DMS 273 treated with DMSO at 0.1 percent for 48 hours (cell line): ENCODE measurements around the gene CTAGE9.
"Not testable (repeated sequence)": the region's sequence is repeated elsewhere in the genome, so short reads cannot be mapped to it uniquely, and the experiment has no call there.

Experiments used
- DNase-seq: peaks from one replicate; lab custom pipeline; 2025; lab: John Stamatoyannopoulos, UW

Gene CTAGE9, protein sequence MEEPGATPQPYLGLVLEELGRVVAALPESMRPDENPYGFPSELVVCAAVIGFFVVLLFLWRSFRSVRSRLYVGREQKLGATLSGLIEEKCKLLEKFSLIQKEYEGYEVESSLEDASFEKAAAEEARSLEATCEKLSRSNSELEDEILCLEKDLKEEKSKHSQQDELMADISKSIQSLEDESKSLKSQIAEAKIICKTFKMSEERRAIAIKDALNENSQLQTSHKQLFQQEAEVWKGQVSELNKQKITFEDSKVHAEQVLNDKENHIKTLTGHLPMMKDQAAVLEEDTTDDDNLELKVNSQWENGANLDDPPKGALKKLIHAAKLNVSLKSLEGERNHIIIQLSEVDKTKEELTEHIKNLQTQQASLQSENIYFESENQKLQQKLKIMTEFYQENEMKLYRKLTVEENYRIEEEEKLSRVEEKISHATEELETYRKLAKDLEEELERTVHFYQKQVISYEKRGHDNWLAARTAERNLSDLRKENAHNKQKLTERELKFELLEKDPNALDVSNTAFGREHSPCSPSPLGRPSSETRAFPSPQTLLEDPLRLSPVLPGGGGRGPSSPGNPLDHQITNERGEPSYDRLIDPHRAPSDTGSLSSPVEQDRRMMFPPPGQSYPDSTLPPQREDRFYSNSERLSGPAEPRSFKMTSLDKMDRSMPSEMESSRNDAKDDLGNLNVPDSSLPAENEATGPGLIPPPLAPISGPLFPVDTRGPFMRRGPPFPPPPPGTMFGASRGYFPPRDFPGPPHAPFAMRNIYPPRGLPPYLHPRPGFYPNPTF

DNA sequence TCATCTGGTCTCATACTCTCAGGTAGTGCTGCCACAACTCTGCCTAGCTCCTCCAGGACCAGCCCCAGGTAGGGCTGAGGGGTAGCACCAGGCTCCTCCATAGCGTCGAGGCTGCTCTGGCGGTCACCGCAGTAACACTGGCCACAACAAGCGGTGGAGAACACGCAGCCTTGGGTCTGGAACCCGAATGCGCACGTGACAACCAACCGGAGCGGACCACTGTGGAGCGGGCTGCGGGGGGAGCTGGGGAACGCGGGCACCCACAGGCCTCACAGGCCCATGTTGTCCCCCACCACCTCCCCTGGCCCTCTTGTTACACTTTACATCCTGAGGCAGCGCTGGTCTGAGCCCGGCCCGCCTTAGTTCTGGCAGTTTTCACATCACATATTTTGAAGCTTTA lies at the start of gene CTAGE9:
CTAGE9 (minus strand) TSS at position 101 of the 400 bp plus-strand sequence; CDS start at position 101, 0 bp downstream.
- not testable (repeated sequence) for DNase-seq

DNA sequence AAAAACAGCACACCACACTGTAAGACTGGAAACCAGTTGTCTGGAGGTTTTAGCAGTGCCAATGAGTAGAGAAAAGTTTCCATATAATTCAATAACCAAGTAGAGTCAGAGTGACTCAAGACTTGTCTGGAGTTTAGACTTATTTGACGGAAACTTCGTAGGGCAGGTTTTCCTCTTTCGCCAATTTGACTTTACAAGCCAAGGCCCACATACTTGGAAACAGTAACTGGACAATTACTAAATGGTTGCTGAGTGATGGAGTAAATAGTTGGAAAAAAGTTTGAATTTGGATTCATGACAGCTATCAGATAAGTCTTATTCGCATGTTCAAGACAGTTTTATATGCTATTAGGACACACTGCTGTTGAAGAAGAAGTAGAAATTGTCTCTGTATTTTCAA lies 48.1 kb upstream of the CTAGE9 start:
- no peak for DNase-seq

DNA sequence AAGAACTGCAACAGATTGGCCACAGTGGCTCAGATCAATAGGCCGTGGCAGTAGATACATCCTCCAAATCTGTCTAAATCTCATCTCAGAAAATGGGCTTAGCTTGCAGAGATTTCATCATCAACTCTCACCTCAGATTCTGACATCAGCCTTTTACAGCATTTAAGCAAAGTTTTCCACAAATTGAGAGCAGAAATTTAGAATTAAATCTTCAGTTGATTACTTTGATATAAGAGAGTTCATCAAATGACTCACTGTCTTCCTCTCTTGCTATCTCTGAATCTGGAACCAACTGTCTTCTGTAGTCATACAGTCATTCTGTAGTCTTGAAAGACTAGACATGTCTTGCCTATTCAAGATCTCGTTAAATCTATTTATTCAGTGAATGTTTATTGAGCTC lies 45.2 kb upstream of the CTAGE9 start:
- no peak for DNase-seq

DNA sequence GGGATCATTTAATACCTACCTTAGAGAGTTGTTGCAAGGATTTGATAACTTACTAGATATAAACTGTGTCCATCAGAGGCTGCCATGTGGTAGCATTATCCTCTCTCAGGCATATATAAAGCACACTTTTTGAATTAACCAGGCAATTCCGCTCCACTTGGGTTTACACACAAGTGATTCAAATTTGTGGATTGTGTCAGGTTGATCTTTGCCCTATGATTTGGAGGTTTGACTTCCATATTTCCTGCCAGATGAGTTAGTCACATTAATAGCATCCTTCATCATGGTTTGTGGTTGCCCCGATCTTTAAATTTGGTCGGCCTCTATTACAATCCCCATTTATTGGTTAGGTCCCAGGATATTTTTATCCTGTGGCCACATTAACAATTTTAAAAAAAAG lies 44.8 kb upstream of the CTAGE9 start:
- no peak for DNase-seq

DNA sequence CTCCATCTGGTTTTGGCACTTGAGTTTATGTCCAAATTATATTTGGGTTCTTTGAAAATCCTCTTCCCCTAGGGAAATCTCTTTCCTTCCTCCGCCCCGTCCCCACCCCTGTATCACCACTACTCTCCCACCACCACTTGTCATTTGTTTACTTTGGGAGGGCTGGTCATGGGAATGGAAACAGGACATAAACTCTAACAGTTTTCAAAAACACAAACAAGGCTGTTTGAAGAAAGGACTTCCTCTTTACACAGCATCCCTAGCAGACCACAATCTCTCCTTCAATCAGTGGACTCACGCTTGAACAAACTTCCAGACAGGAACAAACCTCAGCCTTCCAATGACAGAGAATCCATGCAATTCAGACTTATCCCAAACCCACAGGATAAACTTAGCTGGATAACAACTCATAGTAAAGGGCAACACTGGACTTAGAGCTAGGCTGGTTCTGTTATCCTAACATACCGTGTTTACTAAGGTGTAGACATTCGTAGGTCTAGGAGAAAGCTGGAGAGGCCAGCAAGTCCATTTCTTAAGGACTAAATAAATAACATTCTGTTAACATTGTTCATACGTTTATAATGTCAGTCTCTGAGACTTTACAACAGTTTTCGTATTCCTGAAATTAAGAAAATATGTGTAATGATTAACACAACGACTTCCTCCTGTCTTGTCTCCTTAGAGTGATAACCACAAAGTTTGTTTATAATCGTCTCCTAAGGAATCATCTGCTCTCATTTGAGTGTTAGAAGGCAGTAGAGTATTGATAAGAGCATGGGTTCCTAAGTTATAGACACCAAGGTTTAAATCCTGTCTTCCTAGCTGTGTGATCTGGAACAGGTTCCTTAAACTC lies 44.1 kb upstream of the CTAGE9 start:
- DNase-seq: no peak

DNA sequence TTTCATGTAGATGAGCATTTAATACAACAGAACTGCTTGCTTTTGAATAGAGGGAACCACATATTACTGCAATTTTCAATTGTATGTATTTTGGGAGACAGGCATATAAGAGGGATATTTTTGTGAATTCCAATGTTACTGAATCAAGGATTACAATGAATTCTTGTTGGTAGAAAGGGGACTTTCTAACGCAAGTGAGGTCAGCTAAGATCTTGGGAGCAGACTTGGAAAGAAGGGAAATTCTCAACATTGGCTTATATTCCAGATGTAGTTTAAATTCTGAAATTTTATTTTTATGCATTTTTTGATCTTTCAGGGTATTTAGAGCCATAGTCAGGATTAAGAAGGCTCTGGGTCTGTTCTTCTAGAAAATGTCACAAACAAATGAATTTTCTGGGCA lies 43.3 kb upstream of the CTAGE9 start:
- no peak for DNase-seq

DNA sequence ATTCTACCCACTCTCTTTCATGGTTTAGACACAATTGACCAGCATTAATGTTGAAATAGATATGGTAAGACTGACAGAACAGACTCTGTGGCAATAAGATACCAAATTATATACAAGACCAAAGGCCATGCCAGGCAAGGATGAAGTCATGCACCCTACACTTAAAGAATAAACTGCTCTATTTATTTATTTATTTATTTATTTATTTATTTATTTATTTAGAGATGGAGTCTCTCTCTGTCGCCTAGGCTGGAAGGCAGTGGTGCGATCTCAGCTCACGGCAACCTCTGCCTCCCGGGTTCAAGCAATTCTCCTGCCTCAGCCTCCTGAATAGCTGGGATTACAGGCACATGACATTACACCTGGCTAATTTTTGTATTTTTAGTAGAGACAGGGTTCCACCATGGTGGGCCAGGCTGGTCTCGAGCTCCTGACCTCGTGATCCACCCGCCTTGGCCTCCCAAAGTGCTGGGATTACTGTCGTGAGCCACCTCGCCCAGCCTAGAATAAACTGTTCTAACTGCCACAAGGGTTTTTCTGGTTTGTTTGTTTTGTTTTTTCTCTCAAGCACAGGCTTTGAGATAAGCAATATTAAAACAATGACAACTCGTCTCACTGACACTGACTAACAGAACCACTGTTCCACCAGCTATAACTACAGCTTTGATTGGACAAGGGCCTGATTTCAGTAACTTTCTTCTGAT lies 40.3 kb upstream of the CTAGE9 start:
- not testable (repeated sequence) for DNase-seq

DNA sequence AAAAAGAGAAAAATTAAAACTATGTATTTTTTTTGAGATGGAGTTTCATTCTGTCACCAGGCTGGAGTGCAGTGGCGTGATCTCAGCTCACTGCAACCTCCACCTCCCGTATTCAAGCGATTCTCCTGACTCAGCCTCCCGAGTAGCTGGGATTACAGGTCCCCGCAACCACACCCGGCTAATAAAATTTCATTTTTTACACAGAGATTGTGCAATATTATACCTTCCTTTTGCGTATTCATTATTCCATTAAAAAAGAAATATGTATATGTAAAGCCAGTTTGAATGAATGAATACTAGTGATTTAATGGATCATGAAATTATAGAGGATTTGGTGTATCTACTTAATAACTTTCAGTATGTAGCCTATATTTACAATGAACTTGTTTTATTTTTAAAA lies 38.2 kb upstream of the CTAGE9 start:
- DNase-seq: no peak

DNA sequence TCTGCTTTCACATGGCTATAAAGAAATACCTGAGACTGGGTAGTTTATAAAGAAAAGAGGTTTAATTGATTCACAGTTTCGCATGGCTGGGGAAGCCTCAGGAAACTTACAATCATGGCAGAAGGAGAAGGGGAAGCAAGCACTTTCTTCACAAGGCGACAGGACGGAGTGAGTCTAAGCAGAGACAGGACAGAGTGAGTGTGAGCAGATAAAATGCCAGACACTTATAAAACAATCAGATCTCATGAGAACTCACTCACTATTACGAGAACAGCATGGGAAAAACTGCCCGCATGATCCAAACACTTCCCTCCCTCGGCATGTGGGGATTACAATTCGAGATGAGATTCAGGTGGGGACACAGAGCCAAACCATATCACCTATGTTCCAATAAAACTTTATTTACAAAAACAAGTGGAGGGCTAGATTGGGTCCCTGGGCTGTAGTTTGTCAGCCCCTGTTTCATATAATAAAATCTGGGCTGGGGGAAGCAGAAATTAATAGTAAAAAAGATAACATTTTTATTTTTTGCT lies 37.1 kb upstream of the CTAGE9 start:
- no peak for DNase-seq

DNA sequence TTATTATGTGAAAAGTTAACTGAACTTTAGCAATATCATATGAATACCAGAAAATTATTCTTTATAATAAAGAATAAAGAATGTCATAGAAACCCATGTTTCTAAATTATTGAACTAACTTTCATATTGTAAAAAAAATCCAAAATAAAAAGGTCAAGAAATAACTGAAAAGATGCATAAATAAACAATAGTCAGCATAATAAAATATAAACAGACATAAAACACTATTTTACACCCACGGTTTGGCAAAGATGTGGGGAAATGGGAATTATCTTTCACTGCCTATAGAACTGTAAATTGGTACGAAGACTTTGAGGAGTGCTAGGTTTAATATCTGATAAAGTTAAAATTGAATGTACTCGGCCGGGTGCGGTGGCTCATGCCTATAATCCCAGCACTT lies 34.7 kb upstream of the CTAGE9 start:
- no peak for DNase-seq

DNA sequence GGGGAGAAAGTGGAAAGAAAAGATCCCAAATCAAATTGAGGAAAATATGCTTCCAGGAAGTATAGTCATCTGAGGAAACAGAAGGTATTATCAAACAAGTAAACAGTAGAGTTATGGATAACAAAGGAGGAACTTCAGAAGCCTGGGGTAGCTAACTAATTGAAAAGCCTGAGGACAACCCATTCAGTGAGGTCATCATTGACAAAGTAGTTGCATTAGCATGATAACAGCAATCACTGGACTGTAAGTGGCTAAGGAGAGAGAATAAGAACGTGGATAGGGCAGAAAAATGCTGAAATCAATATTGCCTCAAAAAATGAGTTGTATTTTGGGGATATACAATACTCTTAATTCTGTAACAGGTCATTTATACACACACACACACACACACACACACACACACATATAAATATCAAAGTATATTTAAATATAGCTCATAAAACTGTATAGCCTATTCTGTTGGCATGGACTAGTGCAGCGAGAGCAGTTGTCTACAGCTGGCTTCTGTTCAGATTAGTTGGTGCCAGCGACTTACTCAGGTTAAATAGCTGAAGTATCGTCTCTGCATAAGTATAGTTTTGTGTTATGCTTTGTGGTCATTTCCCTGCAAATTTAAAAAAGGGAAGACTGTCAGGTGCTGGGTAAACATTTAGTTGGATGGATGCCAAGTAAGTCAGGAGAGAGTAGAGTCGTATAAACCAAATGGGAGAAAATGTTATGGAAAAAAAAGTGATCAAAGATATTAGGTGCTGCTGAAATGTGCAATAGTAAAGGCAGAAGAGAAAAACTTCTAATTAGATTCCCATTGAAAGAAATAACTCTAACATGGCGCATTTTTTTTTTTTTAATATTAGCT lies 33.8 kb upstream of the CTAGE9 start:
- DNase-seq: no peak

DNA sequence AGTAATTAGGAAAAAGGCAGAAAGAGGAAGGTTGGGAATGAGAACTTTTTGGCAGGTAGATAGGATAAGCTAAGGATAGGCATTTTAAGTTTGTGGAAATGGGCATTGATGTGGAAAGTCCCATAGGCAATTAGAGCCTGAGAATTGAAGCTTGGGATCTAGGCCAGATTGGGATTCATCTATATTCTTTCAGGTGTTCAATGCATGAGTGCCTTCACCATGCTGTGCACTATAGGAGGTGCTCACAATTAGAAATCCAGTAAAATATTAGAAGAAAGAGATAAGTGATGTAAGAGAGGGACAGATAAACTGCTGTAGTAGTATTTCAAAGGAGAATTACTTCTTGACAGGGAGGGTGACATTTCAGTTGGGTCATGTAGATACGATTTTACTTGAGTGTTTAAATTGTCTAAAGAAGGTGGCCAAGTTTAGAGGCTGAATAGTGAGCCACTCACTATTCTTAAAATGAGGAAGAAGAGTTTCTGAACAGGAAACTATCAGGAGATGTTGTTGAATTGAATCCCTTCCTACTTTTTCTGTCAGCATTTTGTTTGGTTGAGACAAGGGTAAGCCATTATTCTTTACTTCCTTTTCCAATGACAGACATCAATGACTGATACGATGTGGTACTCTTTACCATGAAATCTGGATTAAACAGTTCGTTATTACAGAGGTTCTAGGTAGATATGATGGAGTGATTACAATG lies 31.0 kb upstream of the CTAGE9 start:
- no peak for DNase-seq

DNA sequence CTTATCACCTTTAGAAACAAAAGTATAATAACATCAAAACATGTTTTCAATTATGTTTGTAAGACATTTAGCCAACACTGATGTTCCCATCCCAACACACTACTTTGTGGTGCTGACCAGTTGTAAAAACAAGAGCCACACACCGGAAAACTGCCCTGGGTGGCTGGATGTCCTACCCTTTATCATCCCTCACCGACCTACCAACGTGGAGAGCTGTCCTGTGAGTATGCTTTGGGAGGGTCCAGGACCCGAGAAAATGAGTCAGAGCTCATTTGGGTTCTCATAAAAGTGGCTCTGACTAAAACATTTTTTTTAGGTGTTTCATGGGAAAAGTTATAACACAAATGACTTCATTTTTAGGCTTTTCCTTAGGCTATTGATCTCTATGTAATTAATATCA lies 29.3 kb upstream of the CTAGE9 start:
- DNase-seq: no peak

DNA sequence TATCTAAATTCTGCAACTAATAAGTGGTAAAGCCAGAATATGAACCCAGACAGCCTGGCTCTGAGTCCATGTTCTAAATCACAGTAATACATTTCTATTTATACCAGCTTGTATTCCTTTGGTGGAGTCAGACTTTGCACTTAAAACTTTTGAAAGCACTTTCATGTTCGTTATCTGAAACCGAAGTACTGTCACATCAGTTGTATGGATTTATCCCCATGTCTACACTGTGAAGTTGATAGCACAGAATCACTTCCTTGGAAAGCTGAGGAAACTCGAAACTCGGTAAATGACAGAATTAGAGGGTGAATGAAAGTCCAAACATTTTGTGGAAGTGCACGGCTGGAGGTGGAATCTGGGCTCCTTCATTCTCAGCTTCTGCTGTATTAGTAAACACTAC lies 28.3 kb upstream of the CTAGE9 start:
- no peak for DNase-seq

DNA sequence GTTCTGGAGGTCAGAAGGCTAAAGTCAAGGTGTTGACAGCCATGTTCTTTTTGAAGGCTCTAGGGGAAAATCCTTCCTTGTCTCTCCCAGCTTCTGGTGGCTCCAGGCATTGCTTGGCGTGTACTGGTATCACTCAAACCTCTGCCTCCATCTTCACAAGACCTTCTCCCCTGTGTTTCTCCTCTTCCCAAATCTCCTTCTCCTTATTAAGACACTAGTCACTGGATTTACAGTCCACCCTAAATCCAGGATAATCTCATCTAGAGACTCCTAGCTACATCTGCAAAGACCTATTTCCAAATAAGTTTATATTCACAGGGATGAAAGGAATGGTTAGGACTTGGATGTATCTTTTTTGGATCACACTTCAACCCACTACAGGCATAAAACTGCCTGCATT lies 26.0 kb upstream of the CTAGE9 start:
- no peak for DNase-seq

DNA sequence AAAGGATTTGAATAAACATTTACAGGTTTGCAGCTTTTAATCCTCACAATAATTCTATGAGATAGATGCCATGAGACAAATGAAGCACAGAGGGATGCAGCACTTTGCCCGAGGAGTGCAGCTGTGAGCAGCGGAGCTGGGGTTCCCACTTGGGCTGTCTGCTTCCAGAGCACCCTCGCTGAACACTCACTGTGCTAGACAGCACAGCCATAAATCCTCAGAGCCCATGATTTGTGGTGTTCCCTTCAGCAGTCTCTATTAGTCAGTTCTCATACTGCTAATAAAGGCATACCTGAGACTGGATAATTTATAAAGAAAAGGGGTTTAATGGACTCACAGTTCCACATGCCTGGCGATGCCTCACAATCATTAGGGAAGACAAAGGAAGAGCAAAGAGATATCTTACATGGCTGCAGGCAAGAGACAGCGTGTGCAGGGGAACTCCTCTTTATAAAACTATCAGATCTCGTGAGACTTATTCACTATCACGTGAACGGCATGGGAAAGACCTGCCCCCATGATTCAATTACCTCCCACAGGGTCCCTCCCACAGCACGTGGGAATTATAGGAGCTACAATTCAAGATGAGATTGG lies 25.3 kb upstream of the CTAGE9 start:
- no peak for DNase-seq

DNA sequence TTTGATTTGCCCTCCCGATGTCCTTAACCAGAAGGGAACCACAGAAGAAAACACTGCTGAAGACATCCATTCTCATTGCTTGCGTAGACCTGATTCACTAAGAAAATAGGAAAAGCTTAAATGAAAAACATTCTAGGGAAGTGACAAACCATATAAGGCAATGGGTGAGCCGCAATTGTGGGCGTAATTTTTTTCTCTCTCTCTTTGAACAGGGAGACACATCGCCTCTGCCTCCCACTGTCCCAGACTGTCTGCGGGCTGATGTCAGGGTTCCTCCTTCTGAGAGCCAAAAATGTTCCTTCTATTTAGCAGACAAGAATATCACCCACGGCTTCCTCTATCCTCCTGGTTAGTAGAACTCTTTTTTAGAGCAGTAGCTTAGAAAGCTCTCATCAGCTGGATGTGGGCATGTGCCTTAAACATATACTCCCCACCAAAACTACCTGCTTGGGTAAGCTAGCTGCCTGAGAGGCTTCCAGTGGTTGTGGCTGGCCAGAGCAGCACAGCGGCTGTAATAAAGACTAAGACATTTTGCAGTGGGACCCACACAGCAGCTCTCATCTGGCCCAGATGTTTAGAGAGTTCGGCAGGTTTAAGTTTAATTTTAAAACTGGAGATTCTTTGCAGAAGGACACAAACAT lies 22.7 kb upstream of the CTAGE9 start:
- no peak for DNase-seq

DNA sequence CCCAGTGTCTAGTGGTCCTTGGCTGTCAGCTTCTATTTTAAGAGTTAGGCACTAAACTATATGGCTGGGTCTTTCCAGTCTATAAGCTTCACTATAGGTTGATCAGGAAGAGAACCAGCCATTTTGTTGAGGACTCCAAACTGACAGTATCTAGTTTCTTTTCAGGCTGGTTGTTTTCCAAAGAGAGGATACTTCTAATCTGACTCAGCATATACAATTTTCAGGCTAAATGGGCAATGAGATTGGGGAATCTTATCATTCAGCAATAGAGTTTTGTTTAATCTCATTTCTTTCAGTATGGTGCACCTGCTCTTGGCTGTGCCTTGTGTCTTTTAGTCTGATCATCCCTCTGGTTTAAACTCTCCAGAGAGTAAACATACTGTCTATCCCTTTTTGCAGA lies 20.4 kb upstream of the CTAGE9 start:
- no peak for DNase-seq

DNA sequence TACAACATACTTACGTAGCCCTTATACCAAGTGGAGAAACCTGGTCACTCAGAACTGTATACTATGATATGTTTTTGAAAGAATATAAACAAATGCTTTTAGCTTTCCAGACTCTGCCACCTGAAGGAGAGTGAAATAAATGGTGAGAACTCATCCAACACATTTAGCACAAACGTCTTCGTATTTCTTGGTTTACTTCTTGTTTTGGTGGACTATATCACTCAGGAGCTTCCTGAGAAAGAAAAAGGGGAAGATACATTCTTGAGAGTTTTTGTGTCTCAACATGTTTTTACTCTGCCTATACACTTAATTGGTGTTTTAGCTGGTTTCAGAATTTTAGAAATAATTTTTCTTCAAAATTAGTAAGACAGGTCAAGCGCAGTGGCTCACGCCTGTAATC lies 19.4 kb upstream of the CTAGE9 start:
- no peak for DNase-seq
